WTC11 (cell line): Measurements from ENCODE around the gene MORN1. TPM values are rescaled to one million over a fixed set of nuclear protein-coding genes. Genes with fewer than 3 reads are reported as not detected.

ENCODE experiments used
- ATAC-seq: fragments of 200-7000 bp; cut with Tn5 transposase; 2 replicates; pipeline ENCODE4 v1.10.0; 2021; ENCODE audit warnings: mild to moderate bottlenecking, moderate library complexity
- CTCF ChIA-PET: fragments of 300-600 bp; sonication (Branson Sonifier 250); formaldehyde crosslinking; loops from one replicate; lab custom pipeline; 2021; ENCODE audit warnings: antibody characterized with exemption; lab: Charles Lee
- POLR2A ChIA-PET: fragments of 350-600 bp; sonication (Branson Sonifier 250); formaldehyde crosslinking; loops from one replicate; lab custom pipeline; 2021; ENCODE audit warnings: antibody characterized with exemption; lab: Charles Lee
- DNase-seq: peaks from one replicate; pipeline ENCODE4 v3.0.0; 2021; ENCODE audit warnings: low spot score
- H3K27ac Mint-ChIP-seq: 2 replicates; pipeline ENCODE4 v1.8.0; 2021; ENCODE audit warnings: mixed read lengths
- H3K27me3 Mint-ChIP-seq: 2 replicates; pipeline ENCODE4 v1.8.0; 2021; ENCODE audit warnings: low read depth, mild to moderate bottlenecking, moderate library complexity, mixed read lengths
- H3K36me3 Mint-ChIP-seq: 2 replicates; pipeline ENCODE4 v1.8.0; 2021; ENCODE audit warnings: mixed read lengths
- H3K4me1 Mint-ChIP-seq: 2 replicates; pipeline ENCODE4 v1.8.0; 2022; ENCODE audit warnings: mixed read lengths
- H3K4me3 Mint-ChIP-seq: 2 replicates; pipeline ENCODE4 v1.8.0; 2021; ENCODE audit warnings: mild to moderate bottlenecking, moderate library complexity, mixed read lengths
- H3K9me3 Mint-ChIP-seq: 2 replicates; pipeline ENCODE4 v1.8.0; 2021; ENCODE audit warnings: mixed read lengths
- ATF1 ChIP-seq: sonication (generic); formaldehyde crosslinking; IDR thresholded peaks from 2 replicates; pipeline ENCODE4 v1.8.1; 2023; ENCODE audit warnings: mild to moderate bottlenecking, moderate library complexity, missing genetic modification reagents
- E2F1 ChIP-seq: sonication (generic); formaldehyde crosslinking; IDR thresholded peaks from 2 replicates; pipeline ENCODE4 v1.8.0; 2022; ENCODE audit warnings: mild to moderate bottlenecking, missing genetic modification reagents
- E2F4 ChIP-seq: sonication (generic); formaldehyde crosslinking; IDR thresholded peaks from 2 replicates; pipeline ENCODE4 v1.8.1; 2022; ENCODE audit warnings: low read depth, mild to moderate bottlenecking, moderate library complexity, missing genetic modification reagents, borderline replicate concordance
- ESRRA ChIP-seq: sonication (generic); formaldehyde crosslinking; IDR thresholded peaks from 2 replicates; pipeline ENCODE4 v1.8.1; 2022; ENCODE audit warnings: mild to moderate bottlenecking, missing genetic modification reagents, borderline replicate concordance
- ETV6 ChIP-seq: sonication (generic); formaldehyde crosslinking; IDR thresholded peaks from 2 replicates; pipeline ENCODE4 v1.8.1; 2022; ENCODE audit warnings: mild to moderate bottlenecking, missing genetic modification reagents
- JUN ChIP-seq: sonication (generic); formaldehyde crosslinking; IDR thresholded peaks from 2 replicates; pipeline ENCODE4 v1.8.0; 2023; ENCODE audit warnings: mild to moderate bottlenecking, missing genetic modification reagents
- MXD4 ChIP-seq: fragments of 250-450 bp; sonication (Bioruptor Pico); IDR thresholded peaks from 2 replicates; pipeline ENCODE4 v1.8.0; 2021; ENCODE audit warnings: mild to moderate bottlenecking, moderate library complexity, borderline replicate concordance
- NFATC4 ChIP-seq: fragments of 250-450 bp; sonication (Bioruptor Pico); IDR thresholded peaks from 2 replicates; pipeline ENCODE4 v1.9.0; 2021; ENCODE audit warnings: mild to moderate bottlenecking
- OVOL2 ChIP-seq: fragments of 250-450 bp; sonication (Bioruptor Pico); IDR thresholded peaks from 2 replicates; pipeline ENCODE4 v1.9.0; 2021; ENCODE audit warnings: mild to moderate bottlenecking, borderline replicate concordance
- SMAD4 ChIP-seq: sonication (generic); formaldehyde crosslinking; IDR thresholded peaks from 2 replicates; pipeline ENCODE4 v1.8.0; 2022; ENCODE audit warnings: mild to moderate bottlenecking, missing genetic modification reagents
- TCF7 ChIP-seq: sonication (generic); formaldehyde crosslinking; IDR thresholded peaks from 2 replicates; pipeline ENCODE4 v1.8.0; 2022; ENCODE audit warnings: mild to moderate bottlenecking, low read depth, missing genetic modification reagents, moderate library complexity
- TEAD1 ChIP-seq: sonication (generic); formaldehyde crosslinking; IDR thresholded peaks from 2 replicates; pipeline ENCODE4 v1.8.0; 2022; ENCODE audit warnings: mild to moderate bottlenecking, missing genetic modification reagents
- ZBTB21 ChIP-seq: sonication (generic); formaldehyde crosslinking; IDR thresholded peaks from 2 replicates; pipeline ENCODE4 v1.8.1; 2023; ENCODE audit warnings: mild to moderate bottlenecking, missing genetic modification reagents, borderline replicate concordance
- ZNF219 ChIP-seq: sonication (generic); formaldehyde crosslinking; IDR thresholded peaks from 2 replicates; pipeline ENCODE4 v1.8.0; 2023; ENCODE audit warnings: missing genetic modification reagents, mild to moderate bottlenecking, borderline replicate concordance
- ZNF232 ChIP-seq: sonication (generic); formaldehyde crosslinking; IDR thresholded peaks from 2 replicates; pipeline ENCODE4 v1.8.0; 2022; ENCODE audit warnings: mild to moderate bottlenecking, missing genetic modification reagents
- ZNF317 ChIP-seq: sonication (generic); formaldehyde crosslinking; IDR thresholded peaks from 2 replicates; pipeline ENCODE4 v1.8.1; 2023; ENCODE audit warnings: low read depth, mild to moderate bottlenecking, moderate library complexity, missing genetic modification reagents, borderline replicate concordance
- total RNA-seq: library from RNA; stranded (reverse); gene quantifications from 3 replicates; pipeline ENCODE4 v1.2.3, GENCODE V29; 2021
- TF ChIP-seq, protein P1 (sequence below): sonication (generic); formaldehyde crosslinking; IDR thresholded peaks from 2 replicates; pipeline ENCODE4 v1.8.1; 2023; ENCODE audit warnings: mild to moderate bottlenecking, missing genetic modification reagents
- TF ChIP-seq, protein P2 (sequence below): sonication (generic); formaldehyde crosslinking; IDR thresholded peaks from 2 replicates; pipeline ENCODE4 v1.8.0; 2023; ENCODE audit warnings: missing genetic modification reagents, mild to moderate bottlenecking, borderline replicate concordance

The MORN1 gene
- total RNA-seq, 1 experiment from 2014 or later, result 14.5 TPM

- TF ChIP-seq SMAD4 (CRISPR knock-in tag) (no peak), E2F1 (CRISPR knock-in tag) (no peak), ESRRA (CRISPR knock-in tag) (no peak), ZNF317 (CRISPR knock-in tag) (no peak)
- no peaks in the 10 kb centered on the region for H3K9me3 Mint-ChIP-seq
- no peaks in the 10 kb centered on the region for H3K36me3 Mint-ChIP-seq
- H3K27ac Mint-ChIP-seq, result no peak overlapping the region
- H3K27me3 Mint-ChIP-seq, result no peaks in the 10 kb centered on the region; the same call in 1 of the 2 replicates
- DNase-seq (no peak), ATAC-seq (no peak)
- CTCF ChIA-PET, result no interaction called here
- POLR2A ChIA-PET, result no interaction called here
- no peaks in the 10 kb centered on the region for H3K4me1 Mint-ChIP-seq
- no peak overlapping the region for H3K4me3 Mint-ChIP-seq
Observed at GRCh38 chr1:2337081-2337480, 54.3 kb downstream of the MORN1 start.

- CTCF ChIA-PET, result interaction anchor here (0.5 to 1.4 kb wide), 3 partner anchors 45 to 288 kb away, joined by 3 read pairs; no protein-coding TSS in a partner anchor
- peaks cover 3% of the 10 kb centered on the region for H3K36me3 Mint-ChIP-seq
- POLR2A ChIA-PET, result no interaction called here
- H3K9me3 Mint-ChIP-seq, result no peaks in the 10 kb centered on the region
- no peak overlapping the region for H3K27ac Mint-ChIP-seq
- TF ChIP-seq ZBTB21 (CRISPR knock-in tag) (no peak), NFATC4 (CRISPR knock-in tag) (no peak), ETV6 (CRISPR knock-in tag) (no peak), MXD4 (CRISPR knock-in tag) (no peak), ATF1 (CRISPR knock-in tag) (no peak), TEAD1 (CRISPR knock-in tag) (no peak), JUN (CRISPR knock-in tag) (no peak), ZNF219 (CRISPR knock-in tag) (no peak), ZNF232 (CRISPR knock-in tag) (no peak), E2F4 (CRISPR knock-in tag) (no peak), ESRRA (CRISPR knock-in tag) (no peak), TCF7 (no peak), SMAD4 (CRISPR knock-in tag) (no peak), OVOL2 (no peak)
- TF ChIP-seq, protein P1, sequence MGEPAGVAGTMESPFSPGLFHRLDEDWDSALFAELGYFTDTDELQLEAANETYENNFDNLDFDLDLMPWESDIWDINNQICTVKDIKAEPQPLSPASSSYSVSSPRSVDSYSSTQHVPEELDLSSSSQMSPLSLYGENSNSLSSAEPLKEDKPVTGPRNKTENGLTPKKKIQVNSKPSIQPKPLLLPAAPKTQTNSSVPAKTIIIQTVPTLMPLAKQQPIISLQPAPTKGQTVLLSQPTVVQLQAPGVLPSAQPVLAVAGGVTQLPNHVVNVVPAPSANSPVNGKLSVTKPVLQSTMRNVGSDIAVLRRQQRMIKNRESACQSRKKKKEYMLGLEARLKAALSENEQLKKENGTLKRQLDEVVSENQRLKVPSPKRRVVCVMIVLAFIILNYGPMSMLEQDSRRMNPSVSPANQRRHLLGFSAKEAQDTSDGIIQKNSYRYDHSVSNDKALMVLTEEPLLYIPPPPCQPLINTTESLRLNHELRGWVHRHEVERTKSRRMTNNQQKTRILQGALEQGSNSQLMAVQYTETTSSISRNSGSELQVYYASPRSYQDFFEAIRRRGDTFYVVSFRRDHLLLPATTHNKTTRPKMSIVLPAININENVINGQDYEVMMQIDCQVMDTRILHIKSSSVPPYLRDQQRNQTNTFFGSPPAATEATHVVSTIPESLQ (CRISPR knock-in tag), result no peak
- DNase-seq (no peak), ATAC-seq (no peak)
- no peak overlapping the region for H3K4me3 Mint-ChIP-seq
- no peaks in the 10 kb centered on the region for H3K4me1 Mint-ChIP-seq
- H3K27me3 Mint-ChIP-seq, result no peaks in the 10 kb centered on the region; the same call in 1 of the 2 replicates
Observed at GRCh38 chr1:2336499-2336898, 54.9 kb downstream of the MORN1 start.

DNA sequence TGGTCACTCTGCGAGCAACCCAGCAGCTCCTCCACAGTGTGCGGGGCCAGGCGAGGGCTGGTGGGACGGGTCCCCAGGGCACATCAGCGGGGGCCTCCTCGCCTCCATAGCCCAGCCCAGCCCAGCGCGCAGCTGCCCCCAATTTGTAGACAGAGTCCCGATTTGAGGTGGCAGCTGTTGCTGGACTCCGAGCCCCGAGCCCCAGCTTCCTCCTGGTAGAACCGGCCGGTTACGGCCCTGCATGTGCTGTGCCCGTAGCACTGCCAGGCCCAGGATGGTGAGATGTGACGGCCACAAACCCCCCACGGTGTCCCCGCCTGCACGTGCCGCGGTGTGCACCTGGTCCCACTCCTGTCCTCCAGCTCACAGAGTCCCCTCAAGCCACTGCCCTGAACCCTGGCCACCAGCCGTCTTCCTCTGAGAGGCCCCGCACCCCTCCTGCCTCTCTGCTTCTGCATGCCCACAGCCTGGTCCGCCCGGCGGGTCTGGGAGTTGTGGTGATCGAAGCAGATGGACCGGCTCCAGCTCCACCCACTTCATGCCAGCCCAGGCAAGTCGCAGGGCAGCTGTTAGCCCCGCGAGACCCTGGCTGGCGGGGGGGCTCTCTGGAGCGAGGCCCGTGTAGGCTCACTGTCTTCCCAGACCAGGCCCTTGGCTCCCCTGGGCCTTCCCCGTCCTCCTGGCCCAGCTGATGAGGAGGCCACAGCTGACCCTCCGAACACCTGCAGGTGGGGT lies 55.5 kb downstream of the MORN1 start:
- ChIA-PET CTCF (interaction anchor here (0.5 to 1.4 kb wide), 4 partner anchors 46 to 287 kb away, joined by 3 to 4 read pairs (median 3); no protein-coding TSS in a partner anchor), POLR2A (no interaction called here)
- TF ChIP-seq, protein P2, sequence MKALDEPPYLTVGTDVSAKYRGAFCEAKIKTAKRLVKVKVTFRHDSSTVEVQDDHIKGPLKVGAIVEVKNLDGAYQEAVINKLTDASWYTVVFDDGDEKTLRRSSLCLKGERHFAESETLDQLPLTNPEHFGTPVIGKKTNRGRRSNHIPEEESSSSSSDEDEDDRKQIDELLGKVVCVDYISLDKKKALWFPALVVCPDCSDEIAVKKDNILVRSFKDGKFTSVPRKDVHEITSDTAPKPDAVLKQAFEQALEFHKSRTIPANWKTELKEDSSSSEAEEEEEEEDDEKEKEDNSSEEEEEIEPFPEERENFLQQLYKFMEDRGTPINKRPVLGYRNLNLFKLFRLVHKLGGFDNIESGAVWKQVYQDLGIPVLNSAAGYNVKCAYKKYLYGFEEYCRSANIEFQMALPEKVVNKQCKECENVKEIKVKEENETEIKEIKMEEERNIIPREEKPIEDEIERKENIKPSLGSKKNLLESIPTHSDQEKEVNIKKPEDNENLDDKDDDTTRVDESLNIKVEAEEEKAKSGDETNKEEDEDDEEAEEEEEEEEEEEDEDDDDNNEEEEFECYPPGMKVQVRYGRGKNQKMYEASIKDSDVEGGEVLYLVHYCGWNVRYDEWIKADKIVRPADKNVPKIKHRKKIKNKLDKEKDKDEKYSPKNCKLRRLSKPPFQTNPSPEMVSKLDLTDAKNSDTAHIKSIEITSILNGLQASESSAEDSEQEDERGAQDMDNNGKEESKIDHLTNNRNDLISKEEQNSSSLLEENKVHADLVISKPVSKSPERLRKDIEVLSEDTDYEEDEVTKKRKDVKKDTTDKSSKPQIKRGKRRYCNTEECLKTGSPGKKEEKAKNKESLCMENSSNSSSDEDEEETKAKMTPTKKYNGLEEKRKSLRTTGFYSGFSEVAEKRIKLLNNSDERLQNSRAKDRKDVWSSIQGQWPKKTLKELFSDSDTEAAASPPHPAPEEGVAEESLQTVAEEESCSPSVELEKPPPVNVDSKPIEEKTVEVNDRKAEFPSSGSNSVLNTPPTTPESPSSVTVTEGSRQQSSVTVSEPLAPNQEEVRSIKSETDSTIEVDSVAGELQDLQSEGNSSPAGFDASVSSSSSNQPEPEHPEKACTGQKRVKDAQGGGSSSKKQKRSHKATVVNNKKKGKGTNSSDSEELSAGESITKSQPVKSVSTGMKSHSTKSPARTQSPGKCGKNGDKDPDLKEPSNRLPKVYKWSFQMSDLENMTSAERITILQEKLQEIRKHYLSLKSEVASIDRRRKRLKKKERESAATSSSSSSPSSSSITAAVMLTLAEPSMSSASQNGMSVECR (CRISPR knock-in tag), result no peak
- TF ChIP-seq, protein P1 (CRISPR knock-in tag), result no peak
- no peak for TF ChIP-seq OVOL2

More for the DNA sequence above, 55.5 kb downstream of the MORN1 start:
- Mint-ChIP-seq H3K27me3 (no peaks in the 10 kb centered on the region; the same call in 1 of the 2 replicates), H3K27ac (no peak overlapping the region), H3K36me3 (peaks cover 3% of the 10 kb centered on the region), H3K9me3 (no peaks in the 10 kb centered on the region), H3K4me3 (no peak overlapping the region), H3K4me1 (no peaks in the 10 kb centered on the region)
- DNase-seq (no peak), ATAC-seq (no peak)
